Measurements from ENCODE around the gene CHD1.

The CHD1 gene

DNA sequence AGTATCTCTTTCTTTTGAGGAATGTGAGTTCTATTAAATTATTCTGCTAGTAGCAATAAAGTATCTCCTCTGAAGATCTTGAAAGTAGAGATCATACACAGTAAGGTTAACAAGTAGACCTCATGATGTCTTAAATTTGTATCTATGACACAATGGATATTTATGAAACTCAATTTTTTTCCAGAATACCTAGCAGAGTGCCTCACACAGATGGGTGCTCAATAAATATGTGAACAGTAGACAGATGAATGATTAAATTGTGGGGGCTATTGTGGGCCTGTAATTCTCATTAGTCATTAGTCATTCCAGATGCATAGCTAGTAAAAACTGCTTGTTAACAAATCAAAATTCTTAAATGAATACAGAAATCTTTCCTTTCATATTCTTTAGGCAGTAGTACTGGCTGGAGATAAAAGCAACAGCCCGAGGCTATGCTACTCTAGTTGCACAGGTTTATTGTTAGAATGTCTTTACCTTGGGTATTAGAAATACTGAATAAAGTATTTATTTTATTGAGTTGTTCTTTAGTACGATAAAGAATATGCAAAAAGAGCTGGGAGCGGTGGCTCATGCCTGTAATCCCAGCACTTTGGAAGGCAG lies 22.0 kb downstream of the CHD1 start:
- CTCF ChIA-PET: interaction anchor here (1.4 kb wide), 1 partner anchor 154 kb away, joined by 5 read pairs; no protein-coding TSS in a partner anchor
- POLR2A ChIA-PET (ENCODE audit: low non-redundant PET): no interaction called here
- TF ChIP-seq, protein P1, sequence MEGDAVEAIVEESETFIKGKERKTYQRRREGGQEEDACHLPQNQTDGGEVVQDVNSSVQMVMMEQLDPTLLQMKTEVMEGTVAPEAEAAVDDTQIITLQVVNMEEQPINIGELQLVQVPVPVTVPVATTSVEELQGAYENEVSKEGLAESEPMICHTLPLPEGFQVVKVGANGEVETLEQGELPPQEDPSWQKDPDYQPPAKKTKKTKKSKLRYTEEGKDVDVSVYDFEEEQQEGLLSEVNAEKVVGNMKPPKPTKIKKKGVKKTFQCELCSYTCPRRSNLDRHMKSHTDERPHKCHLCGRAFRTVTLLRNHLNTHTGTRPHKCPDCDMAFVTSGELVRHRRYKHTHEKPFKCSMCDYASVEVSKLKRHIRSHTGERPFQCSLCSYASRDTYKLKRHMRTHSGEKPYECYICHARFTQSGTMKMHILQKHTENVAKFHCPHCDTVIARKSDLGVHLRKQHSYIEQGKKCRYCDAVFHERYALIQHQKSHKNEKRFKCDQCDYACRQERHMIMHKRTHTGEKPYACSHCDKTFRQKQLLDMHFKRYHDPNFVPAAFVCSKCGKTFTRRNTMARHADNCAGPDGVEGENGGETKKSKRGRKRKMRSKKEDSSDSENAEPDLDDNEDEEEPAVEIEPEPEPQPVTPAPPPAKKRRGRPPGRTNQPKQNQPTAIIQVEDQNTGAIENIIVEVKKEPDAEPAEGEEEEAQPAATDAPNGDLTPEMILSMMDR (conservative IDR thresholded peaks at IDR 0.05; ENCODE audit: low read depth): no peak
- peak overlapping the region; percentile 48 for H3K27ac ChIP-seq
- peak; percentile 8 for DNase-seq (ENCODE audit: low spot score)

DNA sequence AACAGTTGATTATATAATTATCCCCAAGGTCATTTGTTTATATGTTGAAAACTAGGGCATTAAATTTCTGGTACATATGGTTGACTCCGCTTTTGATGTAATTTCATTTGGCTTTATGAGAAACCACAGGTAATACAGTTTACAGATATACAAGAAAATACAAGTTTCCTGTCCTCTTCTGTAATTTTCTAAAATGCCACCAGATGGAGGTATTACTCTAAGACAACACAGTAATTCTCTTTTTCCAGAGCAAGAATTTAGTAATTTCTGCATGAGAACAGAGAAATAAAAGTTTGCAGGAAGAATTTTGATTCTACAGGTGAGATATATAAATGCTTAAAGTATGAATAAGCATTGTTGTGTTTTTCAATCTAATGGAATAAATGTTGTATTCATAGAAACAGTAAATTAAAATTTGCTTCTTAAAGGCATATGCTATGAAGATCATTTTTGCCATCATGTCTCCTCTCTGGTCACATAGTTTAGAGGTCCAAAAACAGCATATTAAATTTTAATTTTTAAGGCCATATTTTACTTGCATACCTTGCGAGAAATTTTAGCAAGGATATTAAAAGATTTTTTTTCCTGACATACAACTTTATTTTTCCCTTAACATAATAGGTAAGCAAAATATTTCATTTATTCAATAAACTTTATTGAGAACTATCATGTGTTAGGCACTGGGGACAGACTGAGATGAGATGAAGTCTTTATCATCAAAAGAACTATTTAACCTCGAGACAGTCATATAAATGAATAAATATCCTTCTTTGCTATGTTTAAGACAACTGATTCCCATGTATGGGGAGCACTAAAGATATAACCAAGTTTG lies 22.7 kb downstream of the CHD1 start:
- H3K27ac ChIP-seq: no peak overlapping the region
- ChIA-PET CTCF (interaction anchor here (2.1 kb wide), 1 partner anchor 154 kb away, joined by 13 read pairs; no protein-coding TSS in a partner anchor), POLR2A (ENCODE audit: low non-redundant PET) (no interaction called here)
- peak; percentile 27 for DNase-seq (ENCODE audit: low spot score)
- TF ChIP-seq, protein P1 (conservative IDR thresholded peaks at IDR 0.05; ENCODE audit: low read depth): peak; percentile 85

DNA sequence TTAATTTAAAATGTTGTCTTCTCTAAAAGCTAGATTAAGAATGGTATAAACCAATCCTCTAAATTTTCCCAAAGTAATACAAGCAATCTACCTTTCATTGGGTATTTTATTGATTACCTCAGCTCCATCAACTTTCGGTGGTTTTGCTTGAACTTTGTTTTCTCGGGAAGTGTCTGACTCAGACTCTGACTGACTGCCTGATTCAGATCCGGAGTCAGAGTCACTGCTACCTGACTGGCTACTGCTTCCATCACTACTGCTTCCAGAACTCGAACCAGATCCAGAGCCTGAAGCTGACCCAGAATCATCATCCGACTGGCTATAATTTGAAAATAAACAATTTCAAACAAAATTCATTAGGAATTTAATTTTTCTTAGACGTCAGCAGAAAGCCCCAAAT lies 24.0 kb downstream of the CHD1 start:
- POLR2A ChIA-PET (ENCODE audit: low non-redundant PET): no interaction called here
- no peak overlapping the region for H3K27ac ChIP-seq
- CTCF ChIA-PET: interaction anchor here (0.6 to 2.1 kb wide), 3 partner anchors 14 to 156 kb away, joined by 3 to 13 read pairs (median 6); no protein-coding TSS in a partner anchor
- peak; percentile 45 for DNase-seq (ENCODE audit: low spot score)
- TF ChIP-seq, protein P1 (conservative IDR thresholded peaks at IDR 0.05; ENCODE audit: low read depth): no peak

DNA sequence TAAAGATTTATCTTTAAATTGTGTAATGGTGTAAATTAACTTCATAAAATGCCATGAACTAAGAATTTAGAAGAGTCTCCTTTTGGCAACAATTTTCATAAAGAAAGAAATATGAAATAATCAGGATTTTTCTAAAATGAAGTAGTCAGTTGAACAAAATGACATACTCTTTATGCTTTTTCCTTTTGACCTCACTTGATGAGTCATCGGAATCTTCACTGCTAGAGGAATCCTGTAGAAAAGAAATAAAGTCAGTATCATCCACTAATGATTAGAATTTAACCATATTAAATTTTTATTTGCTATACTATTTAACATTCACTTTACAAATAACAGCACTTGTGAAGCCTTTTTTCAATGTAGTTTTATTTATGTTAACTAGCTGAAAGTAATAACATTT lies 26.1 kb downstream of the CHD1 start:
- TF ChIP-seq, protein P1 (conservative IDR thresholded peaks at IDR 0.05; ENCODE audit: low read depth): no peak
- ChIA-PET POLR2A (ENCODE audit: low non-redundant PET) (no interaction called here), CTCF (no interaction called here)
- no peak overlapping the region for H3K27ac ChIP-seq
- DNase-seq (ENCODE audit: low spot score): no peak

DNA sequence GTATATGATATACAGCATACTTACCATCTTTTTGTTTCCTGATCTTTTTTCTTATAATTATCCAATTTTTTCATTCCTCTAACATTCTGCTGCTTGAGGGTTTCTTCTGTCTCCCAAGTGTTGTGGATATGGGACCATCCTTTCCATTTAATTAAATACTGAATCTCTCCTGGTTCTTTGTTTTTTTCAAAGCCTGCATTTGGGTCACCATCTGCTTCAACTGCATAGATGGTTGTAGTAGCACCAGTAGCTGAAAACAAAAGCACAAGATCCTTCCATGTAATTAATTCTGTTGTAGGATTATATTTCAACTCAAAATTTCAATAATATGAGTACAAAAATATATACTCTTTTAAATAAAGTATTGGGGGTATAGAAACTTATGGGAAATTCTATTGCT lies 29.4 kb downstream of the CHD1 start:
- DNase-seq (ENCODE audit: low spot score): no peak
- H3K27ac ChIP-seq: no peak overlapping the region
- ChIA-PET CTCF (interaction anchor here (0.7 kb wide), 1 partner anchor 22 kb away, joined by 3 read pairs; no protein-coding TSS in a partner anchor), POLR2A (ENCODE audit: low non-redundant PET) (no interaction called here)
- TF ChIP-seq, protein P1 (conservative IDR thresholded peaks at IDR 0.05; ENCODE audit: low read depth): no peak

DNA sequence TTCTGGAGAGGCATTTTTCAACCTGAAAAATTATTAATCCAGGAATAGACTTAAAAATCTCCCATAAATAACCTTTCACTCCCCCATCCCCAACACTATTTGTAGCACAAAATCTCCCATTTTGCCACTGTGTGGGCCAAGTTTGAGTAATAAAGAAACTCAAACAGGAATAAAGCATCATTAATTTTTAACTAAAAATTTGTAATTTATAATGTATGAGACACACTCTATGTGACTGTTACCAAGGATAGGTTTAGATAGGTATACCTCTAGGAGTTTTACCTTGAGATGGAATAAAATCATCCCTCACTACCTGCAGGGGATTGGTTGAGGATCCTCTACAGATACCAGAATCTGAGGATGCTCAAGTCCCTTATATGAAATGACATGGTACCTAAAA lies 30.1 kb downstream of the CHD1 start:
- no peak overlapping the region for H3K27ac ChIP-seq
- no peak for DNase-seq (ENCODE audit: low spot score)
- POLR2A ChIA-PET (ENCODE audit: low non-redundant PET): no interaction called here
- TF ChIP-seq, protein P1 (conservative IDR thresholded peaks at IDR 0.05; ENCODE audit: low read depth): no peak
- CTCF ChIA-PET: interaction anchor here (0.6 to 0.7 kb wide), 2 partner anchors 162 to 1860 kb away, joined by 3 to 4 read pairs; no protein-coding TSS in a partner anchor

All from RWPE1 (cell line).